Testis (tissue), 3 donors: Measurements from ENCODE around the gene ADNP2. TPM values are rescaled to one million over a fixed set of nuclear protein-coding genes. Genes with fewer than 3 reads are reported as not detected.

Source experiments
- DNase-seq: peaks from one replicate; pipeline ENCODE4 v3.0.0-alpha.2; 2019
- H3K27ac ChIP-seq, 2 donors: fragments of 200-600 bp; sonication (generic); one replicate each; pipeline ENCODE4 v1.5.1; 2019
- H3K27me3 ChIP-seq: fragments of 200-600 bp; sonication (generic); one replicate; pipeline ENCODE4 v1.5.1; 2019
- H3K36me3 ChIP-seq: fragments of 200-600 bp; sonication (generic); one replicate; pipeline ENCODE4 v1.5.1; 2017; ENCODE audit warnings: low read depth; ENCODE audit errors: missing control alignments
- H3K4me1 ChIP-seq: fragments of 200-600 bp; sonication (generic); one replicate; pipeline ENCODE4 v1.5.1; 2019
- H3K4me3 ChIP-seq, 2 donors: fragments of 200-600 bp; sonication (generic); one replicate each; pipeline ENCODE4 v1.5.1; 2017 to 2019
- H3K9me3 ChIP-seq: fragments of 200-600 bp; sonication (generic); one replicate; pipeline ENCODE4 v1.5.1; 2017
- CTCF ChIP-seq, 3 experiments: fragments of 450-650 bp in 2 of 3; fragments of 200-600 bp in 1 of 3; sonication (generic) in 1 of 3; IDR thresholded peaks; one replicate each; pipeline ENCODE4 v1.5.1; 2016 to 2019; ENCODE audit warnings: antibody characterized with exemption in 3 of 3, mild to moderate bottlenecking in 2 of 3, moderate library complexity in 1 of 3
- POLR2A ChIP-seq: fragments of 450-650 bp; IDR thresholded peaks from one replicate; pipeline ENCODE4 v1.6.1; 2017; ENCODE audit warnings: antibody characterized with exemption, mild to moderate bottlenecking, moderate library complexity
- WGBS, 2 donors: methylation state at CpG; one replicate each; pipeline ENCODE4 v1.1.5; 2018; 5-methylcytosine and 5-hydroxymethylcytosine counted together
- intact Hi-C: fragments of 100-400 bp; cut with DNase I; formaldehyde crosslinking; loops from one replicate; pipeline ENCODE4 v1.15.1; 2023; ENCODE audit warnings: low total_unique reads
- polyA plus RNA-seq: library from polyadenylated mRNA; stranded (reverse); fragments of 350-450 nt; fragmentation: Illumina TruSeq; extraction: RNeasy Lipid Tissue Mini Kit (QIAGEN cat#74804); gene quantifications from one replicate; pipeline ENCODE4 v1.2.3, GENCODE V29; 2014; ENCODE audit warnings: low read depth, low replicate concordance; ENCODE audit not compliant: insufficient read depth
- total RNA-seq, 2 donors: library from RNA; depleted of rRNA; stranded (reverse); fragments of >200 nt; gene quantifications; one replicate each; pipeline ENCODE4 v1.2.3, GENCODE V29; 2016

Gene ADNP2
- total and polyA plus RNA-seq, 3 donors from 2014 or later: 50.0 to 57.7 (median 56.8) TPM

GRCh38 chr18:80180778-80181564, 71.9 kb downstream of the ADNP2 start:
- H3K4me3 ChIP-seq: no peak overlapping the region

GRCh38 chr18:80181642-80182461, 72.8 kb downstream of the ADNP2 start:
- DNase-seq: no peak
- Histone ChIP-seq H3K36me3 (no peaks in the 10 kb centered on the region), H3K4me3 (no peak overlapping the region), H3K9me3 (no peaks in the 10 kb centered on the region), H3K4me1 (peaks cover 7% of the 10 kb centered on the region), H3K27me3 (no peaks in the 10 kb centered on the region), H3K27ac (no peak overlapping the region)
- TF ChIP-seq POLR2A: no peak
- no peak for TF ChIP-seq CTCF (IDR thresholded peaks at IDR 0.05)
- intact Hi-C loops: no loop called here
- WGBS, 2 donors: 73 to 75% methylated on average over 12 of the region's 12 CpGs

More at GRCh38 chr18:80180778-80181564, 71.9 kb downstream of the ADNP2 start:
- H3K27me3 ChIP-seq: no peaks in the 10 kb centered on the region
- 95 to 98% methylated on average over 15 to 33 of the region's 33 CpGs for WGBS, 2 donors
- no peaks in the 10 kb centered on the region for H3K9me3 ChIP-seq
- no peaks in the 10 kb centered on the region for H3K36me3 ChIP-seq
- TF ChIP-seq CTCF (IDR thresholded peaks at IDR 0.05) (no peak), POLR2A (no peak)
- no peak for DNase-seq
- H3K4me1 ChIP-seq: peaks cover 7% of the 10 kb centered on the region
- no peak overlapping the region for H3K27ac ChIP-seq
- intact Hi-C loops: no loop called here

GRCh38 chr18:80182855-80183254, 73.8 kb downstream of the ADNP2 start:
- no peak for DNase-seq
- TF ChIP-seq POLR2A (no peak), CTCF (IDR thresholded peaks at IDR 0.05) (no peak)
- Histone ChIP-seq H3K9me3 (no peaks in the 10 kb centered on the region), H3K27me3 (no peaks in the 10 kb centered on the region), H3K27ac (no peak overlapping the region), H3K4me3 (no peak overlapping the region), H3K4me1 (peaks cover 7% of the 10 kb centered on the region), H3K36me3 (no peaks in the 10 kb centered on the region)
- 71 to 77% methylated on average over 8 to 9 of the region's 9 CpGs for WGBS, 2 donors
- intact Hi-C loops: no loop called here

GRCh38 chr18:80183273-80184050, 74.4 kb downstream of the ADNP2 start:
- TF ChIP-seq POLR2A: no peak
- no peak for TF ChIP-seq CTCF (IDR thresholded peaks at IDR 0.05)

More at GRCh38 chr18:80183273-80184050, 74.4 kb downstream of the ADNP2 start:
- Histone ChIP-seq H3K9me3 (no peaks in the 10 kb centered on the region), H3K36me3 (no peaks in the 10 kb centered on the region), H3K4me3 (no peak overlapping the region), H3K4me1 (peaks cover 7% of the 10 kb centered on the region), H3K27me3 (no peaks in the 10 kb centered on the region), H3K27ac (no peak overlapping the region)
- 75 to 85% methylated on average over 13 of the region's 13 CpGs for WGBS, 2 donors
- no peak for DNase-seq
- intact Hi-C loops: no loop called here
